Caki2 (cell line): ENCODE data around the gene DKK3. TPM values are rescaled to one million over a fixed set of nuclear protein-coding genes. Genes with fewer than 3 reads are reported as not detected.

Experiments
- DNase-seq: peaks from one replicate; pipeline ENCODE4 v3.0.0-alpha.2; 2015; ENCODE audit warnings: low read depth
- in situ Hi-C: cut with HindIII; loops from 2 replicates; pipeline ENCODE4 v1.10.0; 2016; ENCODE audit warnings: low sequenced_read_pairs, low pct_unique_long_range_greater_than_20kb, mixed read lengths
- total RNA-seq: library from RNA; depleted of rRNA; stranded (reverse); fragments of >200 nt; shearing (Covaris generic); gene quantifications from 2 replicates; pipeline ENCODE4 v1.2.3, GENCODE V29; 2014; ENCODE audit warnings: low replicate concordance

DKK3 gene
- total RNA-seq, 1 experiment from 2014 or later = 67.3 TPM

DNA sequence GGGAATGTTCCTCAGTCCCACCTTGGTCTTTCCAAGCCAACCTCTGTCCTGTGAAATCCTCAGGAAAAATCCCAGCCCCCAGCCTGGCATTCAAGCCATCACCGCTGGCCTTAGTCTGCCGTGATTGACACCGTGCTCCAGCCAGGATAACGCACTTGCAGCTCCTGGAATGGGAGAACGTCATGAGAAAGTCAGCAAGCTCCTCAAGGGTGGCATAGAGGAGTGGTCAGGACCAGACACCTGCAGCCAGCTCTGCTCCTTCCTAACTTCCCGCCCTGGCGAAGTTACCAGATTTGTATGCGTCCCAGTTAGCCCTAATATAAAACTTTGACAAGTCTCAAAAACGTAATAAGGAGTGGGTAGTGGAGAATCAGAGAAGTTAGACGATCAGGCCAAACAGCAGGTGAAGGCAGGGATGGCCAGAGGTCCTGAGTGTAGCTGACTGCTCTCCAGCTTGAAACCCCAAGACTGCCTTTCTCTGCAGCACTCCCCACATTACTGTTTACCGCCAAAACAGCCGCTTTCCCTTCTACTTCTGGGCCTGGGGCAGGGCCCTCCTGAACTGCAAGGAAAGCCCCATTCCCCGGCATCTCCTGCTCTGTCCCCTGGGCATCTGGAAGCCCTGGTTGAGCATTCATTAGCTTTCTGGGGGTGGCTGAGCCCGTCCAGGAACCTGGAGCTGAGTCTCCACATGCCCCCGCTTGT is 1.3 kb upstream of the DKK3 start:
- in situ Hi-C loops = no loop called here
- DNase-seq = no peak

DNA sequence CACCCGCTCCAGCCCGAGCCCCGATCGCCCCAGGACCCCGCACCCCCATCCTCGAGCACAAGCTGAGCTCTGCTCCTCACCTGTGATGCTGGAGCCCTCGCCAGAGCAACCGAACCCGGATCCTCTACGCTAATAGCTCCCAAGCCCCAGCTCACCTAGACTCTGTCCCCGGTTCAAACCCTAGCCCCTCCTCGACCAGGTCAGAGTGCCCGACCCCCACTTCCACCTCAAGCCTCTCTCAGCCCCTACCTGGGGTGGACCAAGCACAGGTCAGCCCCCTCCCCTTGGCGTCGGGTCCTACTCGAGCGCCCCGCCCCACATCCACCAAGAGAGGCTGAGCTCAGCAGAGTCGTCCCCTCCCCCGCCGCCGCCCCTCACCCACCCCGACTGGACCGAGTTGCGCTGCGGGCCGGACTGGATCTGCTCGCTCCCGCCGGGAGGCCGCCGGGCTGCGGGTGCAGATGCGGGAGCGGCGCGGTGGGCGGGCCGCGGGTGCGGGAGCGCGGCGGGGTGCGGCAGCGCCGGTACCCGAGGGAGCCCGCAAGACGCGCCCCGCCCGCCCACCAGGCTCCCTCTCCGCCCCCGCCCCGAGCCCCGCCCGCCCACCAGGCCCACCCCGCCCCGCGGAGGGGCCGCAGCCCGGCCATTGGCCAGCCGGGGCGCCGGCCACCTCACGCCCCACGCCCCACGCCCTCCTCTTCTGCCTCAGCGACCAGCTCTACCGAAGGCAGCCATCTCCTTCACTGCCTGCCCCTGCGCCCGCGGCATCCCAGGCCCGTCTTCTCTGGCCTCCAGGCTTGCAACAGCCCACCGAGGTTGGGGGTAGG is 577 bp upstream of the DKK3 start:
- in situ Hi-C loops = no loop called here
- DNase-seq = peak; percentile 48

DNA sequence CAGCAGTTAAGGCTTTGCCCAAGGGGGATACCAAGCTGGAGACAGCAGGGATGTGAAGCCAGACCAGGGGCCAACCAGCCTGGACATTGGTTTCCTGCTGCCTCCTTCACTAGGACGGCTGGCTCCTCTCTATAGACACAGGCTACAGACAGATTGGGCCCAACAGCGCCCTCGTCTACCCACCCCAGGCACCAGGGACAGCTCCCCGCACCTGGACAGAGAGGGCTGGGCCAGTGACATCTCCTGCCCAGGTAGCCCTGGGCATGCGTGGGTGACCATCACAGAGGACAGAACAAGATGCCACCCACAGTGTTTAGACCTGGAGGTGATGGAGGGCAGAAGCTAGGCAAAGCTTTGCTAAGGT is 1.2 kb downstream of the DKK3 start:
- in situ Hi-C loops = no loop called here

DNA sequence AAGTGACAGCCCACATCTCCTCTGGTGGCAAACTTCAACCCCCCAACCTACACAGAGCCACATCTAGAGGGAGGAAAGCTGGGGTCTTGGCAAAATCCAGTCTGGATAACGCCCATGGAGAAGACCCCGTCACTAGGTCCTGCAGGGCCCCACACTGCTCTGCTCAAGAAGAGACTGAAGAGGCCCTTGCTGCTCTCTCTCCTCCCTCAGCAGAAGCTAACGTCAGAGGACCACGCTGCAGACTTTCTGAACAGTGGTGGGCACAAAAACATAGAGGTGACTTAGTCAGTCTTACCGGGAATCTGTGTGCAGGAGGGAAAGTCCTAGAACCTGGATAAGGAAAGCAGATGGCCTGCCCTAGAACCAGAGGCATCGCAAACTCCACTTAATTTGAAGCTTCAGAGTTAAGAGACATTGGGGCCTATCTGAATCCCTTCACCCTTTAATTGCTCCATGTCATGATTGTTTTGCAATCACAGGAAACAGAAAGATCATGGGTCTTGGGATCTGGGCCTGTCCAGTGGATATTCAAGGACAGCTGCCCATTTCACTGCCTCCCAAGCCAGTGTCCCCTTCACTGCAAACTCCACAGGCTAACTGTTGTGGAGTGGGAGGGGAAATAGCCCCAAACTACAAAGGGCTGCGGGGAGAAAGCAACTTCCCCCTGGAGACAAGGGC is 1.7 kb downstream of the DKK3 start:
- in situ Hi-C loops = no loop called here
- DNase-seq = no peak

More for the DNA sequence above, 1.2 kb downstream of the DKK3 start:
- DNase-seq = no peak

DNA sequence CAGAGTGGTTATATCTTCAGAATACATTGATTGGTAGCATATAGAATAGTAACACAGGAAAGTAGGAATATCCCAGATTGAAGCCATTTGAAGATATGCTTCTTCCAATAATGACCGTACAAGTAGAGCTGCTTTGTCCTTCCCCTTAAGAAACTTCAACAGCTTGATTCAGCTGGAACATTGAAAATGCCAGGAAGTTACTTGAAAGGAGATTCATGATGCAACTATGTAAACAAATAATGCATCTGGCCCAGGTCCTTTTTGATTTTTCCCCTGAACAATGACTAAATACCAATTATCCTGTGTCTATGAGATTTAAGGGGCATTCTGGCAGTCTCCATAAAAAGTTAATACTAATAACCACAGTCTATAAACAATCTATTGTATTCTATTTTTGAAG is 3.0 kb downstream of the DKK3 start:
- DNase-seq = no peak
- in situ Hi-C loops = no loop called here

DNA sequence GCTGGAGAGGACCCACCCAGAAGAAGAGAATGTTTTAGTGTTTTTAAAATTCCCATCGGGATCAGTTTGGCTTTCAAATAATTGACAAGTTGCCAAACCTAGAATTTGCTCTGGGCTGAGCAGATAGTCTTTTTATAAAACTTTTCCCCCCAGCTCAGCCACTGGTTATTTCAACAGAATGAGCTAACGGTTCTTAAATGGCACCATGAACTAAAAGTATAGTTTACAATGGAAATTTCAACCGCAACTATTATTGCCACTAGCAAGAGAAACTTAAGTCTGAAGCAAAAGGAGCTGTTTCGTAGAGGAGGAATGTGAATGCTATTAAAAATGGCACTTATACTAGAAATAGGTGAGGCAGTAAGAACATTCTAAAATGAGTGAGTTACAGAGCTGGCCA is 3.4 kb downstream of the DKK3 start:
- in situ Hi-C loops = no loop called here
- DNase-seq = no peak

DNA sequence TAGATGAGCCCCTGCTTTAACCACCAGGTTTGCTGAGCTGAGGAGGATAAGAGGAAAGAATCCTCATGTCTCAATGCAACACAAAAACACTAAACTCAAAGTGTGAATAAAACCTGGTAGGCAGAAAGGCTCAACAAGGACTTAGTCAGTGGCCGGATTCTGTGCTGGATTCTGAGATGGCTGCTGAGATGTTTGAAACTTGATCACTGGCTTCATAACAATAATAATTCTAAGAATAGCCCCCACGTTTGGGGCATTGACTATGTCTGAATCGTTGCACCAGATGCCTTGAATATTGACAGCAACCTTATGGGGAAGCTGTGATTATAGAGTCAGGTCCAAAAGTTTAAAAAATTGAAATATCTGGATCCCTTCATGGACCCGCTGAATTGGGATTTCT is 4.6 kb downstream of the DKK3 start:
- in situ Hi-C loops = no loop called here
- no peak for DNase-seq

DNA sequence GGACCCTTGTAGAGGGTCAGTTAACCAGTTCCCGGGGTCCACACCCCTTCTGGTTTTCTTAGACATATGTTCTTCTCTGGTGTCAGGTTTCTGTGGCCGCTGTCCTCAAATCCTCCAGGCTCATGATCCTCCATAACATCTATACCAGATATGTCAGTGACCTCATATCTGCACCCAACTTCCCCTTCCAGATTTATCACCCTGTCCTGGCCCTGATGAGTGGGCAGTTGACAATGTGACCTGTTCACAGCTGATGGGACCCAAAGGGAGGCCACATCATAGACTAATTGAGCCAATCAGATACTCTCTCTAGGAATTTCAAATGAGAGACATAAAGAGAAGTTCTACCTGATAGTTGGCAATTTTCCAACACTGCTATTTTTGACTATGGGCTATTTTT is 5.1 kb downstream of the DKK3 start:
- no peak for DNase-seq

DNA sequence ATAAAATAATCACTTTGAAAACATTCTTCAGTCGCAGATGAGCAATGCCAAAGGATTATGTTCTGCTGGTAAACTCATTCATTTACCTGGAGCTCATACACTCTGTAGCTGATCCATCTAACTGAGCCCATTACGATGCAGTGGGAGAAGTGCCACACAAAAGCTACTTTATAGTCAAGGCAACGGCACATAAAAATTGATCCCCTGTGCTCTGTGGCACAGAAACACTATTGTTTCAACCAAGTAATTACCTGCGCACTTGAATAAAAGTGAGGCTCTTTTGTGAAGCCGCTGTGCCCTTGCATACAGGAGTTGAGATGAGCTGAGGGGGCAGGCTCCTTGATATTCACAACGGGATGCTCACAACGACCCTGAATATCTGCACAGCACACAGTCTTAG is 7.2 kb downstream of the DKK3 start:
- in situ Hi-C loops = no loop called here
- DNase-seq = no peak

More for the DNA sequence above, 5.1 kb downstream of the DKK3 start:
- in situ Hi-C loops = no loop called here

DNA sequence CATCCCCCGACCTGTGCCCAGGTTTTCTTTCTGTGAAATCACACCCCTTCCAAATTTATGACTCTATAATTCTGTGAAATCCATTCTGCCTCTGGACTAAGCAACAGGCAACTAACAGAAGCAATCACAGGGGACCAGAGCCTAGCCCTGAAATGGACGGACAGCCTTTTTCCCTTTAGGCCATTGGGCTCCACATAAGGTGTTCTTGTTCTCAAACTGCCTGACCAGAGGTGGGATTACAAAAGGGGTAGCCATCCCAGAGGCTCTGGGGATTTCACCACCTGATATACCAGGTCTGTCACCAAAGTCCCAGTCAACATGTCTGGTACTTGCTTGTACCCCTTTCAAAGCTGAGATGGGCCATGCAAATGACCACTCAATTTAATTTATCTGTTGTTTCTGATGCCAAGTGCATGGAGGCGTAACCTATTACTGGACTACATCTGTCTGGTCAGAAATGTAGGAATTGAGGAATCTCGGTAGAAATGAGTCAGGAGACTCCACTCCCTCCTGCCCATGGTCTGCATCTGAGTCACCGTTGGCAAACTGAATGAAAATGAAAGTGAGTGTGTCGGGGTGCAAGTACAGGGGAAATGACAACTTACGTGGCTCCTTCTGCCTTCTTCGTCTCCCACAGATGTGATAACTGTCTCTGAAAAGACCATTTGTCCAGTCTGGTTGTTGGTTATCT is 10.2 kb downstream of the DKK3 start:
- DNase-seq = peak; percentile 56
- in situ Hi-C loops = no loop called here

DNA sequence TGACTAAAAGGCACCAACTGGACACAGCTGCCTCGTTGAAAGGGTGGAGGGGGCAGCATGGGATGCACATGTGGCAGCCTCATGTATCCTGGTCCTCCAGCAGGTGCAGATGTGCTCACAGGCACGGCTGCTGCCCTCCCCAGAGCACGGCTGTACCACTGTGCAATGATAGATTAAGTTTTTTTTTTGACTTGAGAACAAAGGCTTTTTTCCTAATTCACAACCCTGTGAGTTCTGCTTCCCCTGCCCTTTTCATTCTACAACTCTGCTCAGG is 11.4 kb downstream of the DKK3 start:
- in situ Hi-C loops = no loop called here
- no peak for DNase-seq

DNA sequence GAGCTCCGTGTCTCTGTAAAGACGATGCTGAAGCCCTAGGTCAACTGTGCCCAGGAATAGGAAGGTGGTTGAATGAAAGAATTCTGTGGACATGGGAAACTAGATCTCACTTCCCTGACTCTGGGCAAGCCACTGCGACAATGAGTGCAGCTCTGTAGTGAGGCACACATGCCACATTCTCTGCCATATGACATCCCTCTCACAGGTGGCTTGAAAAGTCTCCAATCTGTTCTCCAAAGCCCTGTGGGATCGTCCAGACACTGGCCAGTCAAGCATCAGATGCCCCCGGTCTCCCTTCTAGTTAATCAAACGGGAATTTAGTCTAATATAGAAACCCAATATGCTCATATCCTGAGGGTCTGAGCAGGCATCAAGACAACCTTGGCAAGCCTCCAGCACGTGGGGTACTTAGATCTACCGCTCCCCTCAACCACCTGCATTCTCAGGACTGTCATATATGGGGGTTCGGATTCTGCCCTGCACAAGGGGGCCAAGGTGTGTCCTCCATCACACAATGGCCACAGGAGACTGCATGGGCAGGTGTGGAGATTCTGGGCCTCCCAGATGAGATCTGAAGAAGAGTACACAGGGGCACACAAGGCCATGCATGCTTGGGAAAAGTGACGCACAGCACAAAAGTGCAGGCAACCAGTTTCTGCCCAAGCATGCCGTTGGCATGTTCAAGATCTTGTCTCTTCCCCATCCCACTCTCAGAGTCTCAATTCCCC is 11.9 kb downstream of the DKK3 start:
- in situ Hi-C loops = no loop called here

DNA sequence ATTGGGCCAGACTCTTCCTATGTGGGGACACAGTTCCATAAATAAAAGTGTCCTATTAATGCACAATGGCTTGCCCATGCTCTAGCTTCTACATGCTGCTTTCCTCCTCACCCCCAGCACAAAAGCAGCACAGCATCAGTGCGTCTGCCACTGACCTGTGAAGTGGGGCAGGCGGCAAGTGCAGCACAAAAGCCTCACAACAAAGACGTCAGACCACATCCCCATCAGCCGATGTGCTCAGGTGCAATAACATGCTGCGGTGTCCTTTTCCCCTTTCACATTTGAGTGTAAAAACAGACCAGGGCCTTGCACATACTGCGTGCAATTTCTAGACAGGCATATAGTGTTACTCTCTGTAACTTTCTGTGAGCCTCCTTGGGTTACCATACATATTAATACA is 12.8 kb downstream of the DKK3 start:
- DNase-seq = no peak
- in situ Hi-C loops = no loop called here

More for the DNA sequence above, 11.9 kb downstream of the DKK3 start:
- DNase-seq = no peak

DNA sequence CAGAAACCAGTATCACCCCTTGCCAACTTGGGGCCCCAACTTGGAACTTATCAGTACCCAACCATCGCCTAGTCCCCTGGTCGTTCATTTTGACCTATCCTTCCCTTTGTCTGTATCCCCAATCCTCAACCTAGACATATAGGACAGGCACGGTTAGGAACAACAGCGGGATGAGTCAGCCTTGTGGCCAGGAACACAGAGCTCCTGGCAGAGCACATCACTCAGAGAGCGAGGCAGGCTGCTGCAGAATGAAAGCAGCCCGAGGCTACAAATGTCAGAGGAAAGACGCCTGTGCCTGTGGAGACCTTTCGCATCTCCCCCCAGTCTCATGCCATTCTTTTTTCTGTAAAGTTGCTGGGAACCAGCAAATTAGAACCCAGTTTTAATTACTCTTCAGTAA is 14.6 kb downstream of the DKK3 start:
- peak; percentile 65 for DNase-seq

DNA sequence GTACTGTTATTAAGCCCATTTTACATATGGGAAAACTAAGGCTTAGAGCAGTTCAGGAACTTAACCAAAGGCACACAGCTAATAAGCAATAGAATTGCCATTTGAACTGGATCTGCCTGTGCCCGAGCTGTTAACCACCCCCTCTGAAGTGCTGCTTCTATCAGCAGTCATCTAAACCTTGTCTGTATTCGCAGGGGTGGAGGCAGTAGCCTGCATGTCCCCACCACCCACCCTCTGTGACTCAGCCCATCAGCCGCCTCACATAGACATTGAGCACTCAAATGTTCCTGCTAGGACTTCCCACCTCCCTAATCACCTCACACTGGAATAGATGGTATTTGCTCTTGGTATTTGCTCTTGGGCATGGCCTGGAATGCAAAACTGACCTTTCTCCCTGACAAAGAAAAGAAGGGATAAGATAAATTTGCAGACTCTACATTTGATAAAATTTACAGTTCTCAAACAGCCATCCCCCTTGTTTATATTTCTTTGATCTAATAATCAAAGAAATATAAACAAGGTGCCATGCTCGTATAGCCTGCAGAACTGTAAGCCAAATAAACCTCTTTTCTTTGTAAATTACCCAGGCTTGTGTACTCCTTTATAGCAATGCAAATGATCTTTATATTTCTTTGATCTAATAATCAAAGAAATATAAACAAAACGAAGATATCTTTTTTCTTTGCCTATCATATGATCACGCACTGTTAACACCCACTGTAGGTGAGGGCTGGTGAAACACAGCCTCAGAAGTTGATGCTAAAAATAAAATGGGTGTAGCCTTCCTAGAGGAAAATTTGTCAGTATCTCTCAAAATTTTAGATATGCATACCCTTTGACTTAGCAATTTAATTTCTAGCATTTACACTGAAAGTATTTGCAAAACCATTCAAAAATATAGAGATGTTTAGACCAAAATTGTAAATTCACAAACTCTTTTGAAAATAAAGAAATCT is 15.9 kb downstream of the DKK3 start:
- DNase-seq = no peak
- in situ Hi-C loops = no loop called here

More for the DNA sequence above, 14.6 kb downstream of the DKK3 start:
- in situ Hi-C loops = no loop called here

DNA sequence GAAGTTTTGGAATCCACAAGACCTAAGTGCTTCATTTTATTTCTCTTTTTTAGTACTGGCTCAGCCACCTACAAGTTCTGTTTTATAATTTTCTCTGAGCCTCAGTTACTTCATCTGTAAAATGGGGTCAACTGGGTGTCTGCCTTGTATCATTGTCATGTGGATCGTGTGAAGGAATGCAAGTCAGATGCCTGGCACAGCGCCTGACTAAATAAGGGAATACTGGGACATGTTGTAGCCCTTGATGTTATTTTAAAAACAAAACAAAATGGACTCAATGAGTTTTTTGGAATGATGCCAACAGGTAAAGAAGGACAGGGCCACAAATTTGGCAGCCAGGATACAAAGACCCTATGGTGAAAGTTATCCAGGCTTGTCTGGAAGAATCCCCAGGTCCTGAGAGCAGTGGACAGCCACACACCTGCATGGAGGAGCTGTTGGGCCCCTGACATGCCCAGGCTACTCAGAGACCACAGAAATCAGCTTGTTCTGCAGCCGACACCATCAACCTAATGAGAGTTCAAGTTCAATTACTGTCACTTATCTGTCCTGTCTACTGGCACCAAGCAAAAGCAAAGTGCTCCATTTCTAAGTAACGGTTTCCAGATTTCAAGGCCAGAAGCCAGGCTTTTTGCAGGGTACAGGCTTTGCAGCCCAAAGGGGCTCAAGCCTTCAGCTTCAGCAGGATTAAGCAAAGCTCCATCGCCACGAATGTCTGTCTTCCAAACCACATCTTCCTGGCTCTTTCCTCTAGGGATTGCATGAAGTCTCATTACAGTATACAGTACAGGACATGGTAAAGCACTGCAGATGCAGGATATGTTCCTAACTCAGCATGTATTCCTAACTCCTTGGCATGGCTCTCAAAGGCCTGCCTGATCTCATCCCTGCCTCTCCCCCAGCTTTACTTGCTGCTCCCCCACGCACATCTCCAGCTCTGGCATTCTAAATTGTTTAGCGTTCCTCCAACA is 18.4 kb downstream of the DKK3 start:
- in situ Hi-C loops = no loop called here
- no peak for DNase-seq
